ENCODE data around the gene DCTN4.

GRCh38 chr5:150780187-150780692 is 21.4 kb upstream of the DCTN4 start:
- TF ChIP-seq, protein P1, sequence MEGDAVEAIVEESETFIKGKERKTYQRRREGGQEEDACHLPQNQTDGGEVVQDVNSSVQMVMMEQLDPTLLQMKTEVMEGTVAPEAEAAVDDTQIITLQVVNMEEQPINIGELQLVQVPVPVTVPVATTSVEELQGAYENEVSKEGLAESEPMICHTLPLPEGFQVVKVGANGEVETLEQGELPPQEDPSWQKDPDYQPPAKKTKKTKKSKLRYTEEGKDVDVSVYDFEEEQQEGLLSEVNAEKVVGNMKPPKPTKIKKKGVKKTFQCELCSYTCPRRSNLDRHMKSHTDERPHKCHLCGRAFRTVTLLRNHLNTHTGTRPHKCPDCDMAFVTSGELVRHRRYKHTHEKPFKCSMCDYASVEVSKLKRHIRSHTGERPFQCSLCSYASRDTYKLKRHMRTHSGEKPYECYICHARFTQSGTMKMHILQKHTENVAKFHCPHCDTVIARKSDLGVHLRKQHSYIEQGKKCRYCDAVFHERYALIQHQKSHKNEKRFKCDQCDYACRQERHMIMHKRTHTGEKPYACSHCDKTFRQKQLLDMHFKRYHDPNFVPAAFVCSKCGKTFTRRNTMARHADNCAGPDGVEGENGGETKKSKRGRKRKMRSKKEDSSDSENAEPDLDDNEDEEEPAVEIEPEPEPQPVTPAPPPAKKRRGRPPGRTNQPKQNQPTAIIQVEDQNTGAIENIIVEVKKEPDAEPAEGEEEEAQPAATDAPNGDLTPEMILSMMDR (conservative IDR thresholded peaks at IDR 0.05; ENCODE audit: low read depth, low read length), result no peak
- TF ChIP-seq EZH2phosphoT487 (IDR thresholded peaks at IDR 0.05; ENCODE audit: borderline replicate concordance, low read length), result no peak
- TF ChIP-seq EZH2 (IDR thresholded peaks at IDR 0.05; ENCODE audit: low read length, unreplicated experiment), result no peak

All from PC-3 (cell line).